Colonic mucosa (tissue), 4 donors: ENCODE data around the gene MYH7. TPM values are rescaled to one million over a fixed set of nuclear protein-coding genes. Genes with fewer than 3 reads are reported as not detected.

ENCODE experiments used
- DNase-seq: peaks from one replicate; pipeline ENCODE4 v3.0.0-alpha.2; 2020
- H3K27ac ChIP-seq: fragments of 200-600 bp; one replicate; pipeline ENCODE4 v1.8.0; 2021
- H3K27me3 ChIP-seq: fragments of 200-600 bp; one replicate; pipeline ENCODE4 v1.8.0; 2021
- H3K36me3 ChIP-seq: fragments of 200-600 bp; one replicate; pipeline ENCODE4 v1.8.0; 2021
- H3K4me1 ChIP-seq: fragments of 200-600 bp; one replicate; pipeline ENCODE4 v1.8.0; 2021; ENCODE audit warnings: mild to moderate bottlenecking
- H3K4me3 ChIP-seq: fragments of 200-600 bp; one replicate; pipeline ENCODE4 v1.8.0; 2021
- H3K9ac ChIP-seq, 2 donors: one replicate each; pipeline ENCODE4 v1.7.0; 2013; ENCODE audit warnings: control low read depth in 2 of 2, low read depth in 2 of 2, low read length in 2 of 2
- H3K9me3 ChIP-seq: fragments of 200-600 bp; one replicate; pipeline ENCODE4 v1.8.0; 2021
- intact Hi-C: fragments of 100-400 bp; cut with DNase I; formaldehyde crosslinking; loops from one replicate; pipeline ENCODE4 v1.14.1; 2022
- total RNA-seq, 2 donors: library from RNA; stranded (reverse); fragmentation: NEBNext Ultra II Directional in 1 of 2; extraction: Animal tissue kit (Norgen Biotek cat#: 25700) in 1 of 2; gene quantifications; one replicate each; pipeline ENCODE4 v1.2.1, GENCODE V29; 2021
- TF ChIP-seq, protein P1 (sequence below): fragments of 200-600 bp; IDR thresholded peaks from one replicate; pipeline ENCODE4 v1.8.0; 2022; ENCODE audit warnings: antibody characterized with exemption, mild to moderate bottlenecking
- donor health status: healthy.
- donor health status: DM: no; HTN: no; CAD: no.
- donor health status: DM: no; HTN: no; CAD: no.

MYH7 gene
- total RNA-seq, 2 donors from 2014 or later, result 1.2 TPM; not detected in 1

DNA sequence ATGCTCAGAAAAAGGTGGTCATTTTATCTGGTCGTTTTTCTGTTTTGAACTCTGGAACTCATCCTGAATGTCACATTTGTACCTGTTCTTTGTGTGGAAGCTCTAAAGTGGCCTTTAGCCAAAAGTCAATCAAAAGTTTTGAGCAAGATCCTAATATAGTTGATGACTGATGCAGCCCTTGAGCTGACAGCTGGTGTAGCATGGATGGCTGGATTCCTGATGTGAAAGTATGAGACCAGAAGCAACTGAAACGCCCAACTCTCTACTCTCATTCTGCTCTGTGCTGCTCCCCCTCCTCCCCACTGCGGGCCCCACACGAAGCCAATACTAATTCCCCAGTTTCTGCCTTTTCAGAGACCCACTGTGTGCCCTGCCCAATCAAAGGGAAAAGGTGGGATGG is 10.3 kb upstream of the MYH7 start:
- intact Hi-C loops, result loop anchor here (10.0 kb wide), 1 partner anchor 121 kb away; the partner anchor contains the start of gene PABPN1
- H3K4me3 ChIP-seq, result no peak overlapping the region
- H3K27ac ChIP-seq, result no peak overlapping the region
- TF ChIP-seq, protein P1, sequence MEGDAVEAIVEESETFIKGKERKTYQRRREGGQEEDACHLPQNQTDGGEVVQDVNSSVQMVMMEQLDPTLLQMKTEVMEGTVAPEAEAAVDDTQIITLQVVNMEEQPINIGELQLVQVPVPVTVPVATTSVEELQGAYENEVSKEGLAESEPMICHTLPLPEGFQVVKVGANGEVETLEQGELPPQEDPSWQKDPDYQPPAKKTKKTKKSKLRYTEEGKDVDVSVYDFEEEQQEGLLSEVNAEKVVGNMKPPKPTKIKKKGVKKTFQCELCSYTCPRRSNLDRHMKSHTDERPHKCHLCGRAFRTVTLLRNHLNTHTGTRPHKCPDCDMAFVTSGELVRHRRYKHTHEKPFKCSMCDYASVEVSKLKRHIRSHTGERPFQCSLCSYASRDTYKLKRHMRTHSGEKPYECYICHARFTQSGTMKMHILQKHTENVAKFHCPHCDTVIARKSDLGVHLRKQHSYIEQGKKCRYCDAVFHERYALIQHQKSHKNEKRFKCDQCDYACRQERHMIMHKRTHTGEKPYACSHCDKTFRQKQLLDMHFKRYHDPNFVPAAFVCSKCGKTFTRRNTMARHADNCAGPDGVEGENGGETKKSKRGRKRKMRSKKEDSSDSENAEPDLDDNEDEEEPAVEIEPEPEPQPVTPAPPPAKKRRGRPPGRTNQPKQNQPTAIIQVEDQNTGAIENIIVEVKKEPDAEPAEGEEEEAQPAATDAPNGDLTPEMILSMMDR, result no peak
- H3K9ac ChIP-seq, result no peak overlapping the region
- no peaks in the 10 kb centered on the region for H3K27me3 ChIP-seq
- no peaks in the 10 kb centered on the region for H3K4me1 ChIP-seq
- DNase-seq, result no peak
- H3K36me3 ChIP-seq, result no peaks in the 10 kb centered on the region
- H3K9me3 ChIP-seq, result no peaks in the 10 kb centered on the region

- Histone ChIP-seq H3K4me1 (no peaks in the 10 kb centered on the region), H3K9ac (no peak overlapping the region), H3K27me3 (no peaks in the 10 kb centered on the region), H3K36me3 (no peaks in the 10 kb centered on the region), H3K4me3 (no peak overlapping the region), H3K27ac (no peak overlapping the region), H3K9me3 (no peaks in the 10 kb centered on the region)
- TF ChIP-seq, protein P1, result no peak
- intact Hi-C loops, result loop anchor here (10.0 kb wide), 1 partner anchor 120 kb away; the partner anchor contains the start of gene PABPN1
- no peak for DNase-seq
Measured at GRCh38 chr14:23444314-23444713, 8.9 kb upstream of the MYH7 start.

GRCh38 chr14:23443881-23444280 is 8.4 kb upstream of the MYH7 start:
- H3K4me1 ChIP-seq, result no peaks in the 10 kb centered on the region
- H3K9ac ChIP-seq, result no peak overlapping the region
- H3K36me3 ChIP-seq, result no peaks in the 10 kb centered on the region
- no peaks in the 10 kb centered on the region for H3K9me3 ChIP-seq
- intact Hi-C loops, result loop anchor here (10.0 kb wide), 1 partner anchor 119 kb away; the partner anchor contains the start of gene PABPN1
- no peak overlapping the region for H3K27ac ChIP-seq
- no peaks in the 10 kb centered on the region for H3K27me3 ChIP-seq
- TF ChIP-seq, protein P1, result no peak
- no peak overlapping the region for H3K4me3 ChIP-seq
- no peak for DNase-seq

GRCh38 chr14:23443411-23443812 is 8.0 kb upstream of the MYH7 start:
- DNase-seq, result no peak
- H3K4me3 ChIP-seq, result no peak overlapping the region
- no peaks in the 10 kb centered on the region for H3K4me1 ChIP-seq
- no peaks in the 10 kb centered on the region for H3K9me3 ChIP-seq
- H3K27me3 ChIP-seq, result no peaks in the 10 kb centered on the region
- H3K27ac ChIP-seq, result no peak overlapping the region
- H3K36me3 ChIP-seq, result no peaks in the 10 kb centered on the region
- TF ChIP-seq, protein P1, result no peak
- H3K9ac ChIP-seq, result no peak overlapping the region
- intact Hi-C loops, result loop anchor here (10.0 kb wide), 1 partner anchor 119 kb away; the partner anchor contains the start of gene PABPN1

- Histone ChIP-seq H3K4me1 (no peaks in the 10 kb centered on the region), H3K9me3 (no peaks in the 10 kb centered on the region), H3K9ac (no peak overlapping the region), H3K4me3 (no peak overlapping the region), H3K27ac (no peak overlapping the region), H3K27me3 (no peaks in the 10 kb centered on the region), H3K36me3 (no peaks in the 10 kb centered on the region)
- intact Hi-C loops, result loop anchor here (10.0 kb wide), 1 partner anchor 118 kb away; the partner anchor contains the start of gene PABPN1
- TF ChIP-seq, protein P1, result no peak
- no peak for DNase-seq
Measured at GRCh38 chr14:23442721-23443356, 7.4 kb upstream of the MYH7 start.
